ENCODE measurements around the gene PPT2. TPM values are rescaled to one million over a fixed set of nuclear protein-coding genes. Genes with fewer than 3 reads are reported as not detected.
A peak's percentile ranks its signal among the peaks of the same experiment; 100 is the strongest.

PPT2 gene
- total RNA-seq, 2 experiments from 2014 or later: 15.4 to 17.1 TPM

GRCh38 chr6:32113386-32114352, 40.3 kb upstream of the PPT2 start:
- no peak overlapping the region for H3K4me3 Mint-ChIP-seq
- peaks cover 31% of the 10 kb centered on the region for H3K36me3 Mint-ChIP-seq (ENCODE audit: low read depth)
- ChIA-PET CTCF (interaction anchor here (0.7 kb wide), 1 partner anchor 14 kb away, joined by 3 read pairs; the partner anchor contains the start of gene ATF6B), POLR2A (interaction anchor here (1.1 kb wide), 1 partner anchor 15 kb away, joined by 3 read pairs; no protein-coding TSS in a partner anchor)
- no peak overlapping the region for H3K27ac Mint-ChIP-seq
- peaks cover 5% of the 10 kb centered on the region for H3K27me3 Mint-ChIP-seq (ENCODE audit: low read depth)
- ATAC-seq: no peak
- no peak for DNase-seq
- H3K4me1 Mint-ChIP-seq (ENCODE audit: low read depth): peaks cover 2% of the 10 kb centered on the region
- no peaks in the 10 kb centered on the region for H3K9me3 Mint-ChIP-seq (ENCODE audit: insufficient read depth)

DNA sequence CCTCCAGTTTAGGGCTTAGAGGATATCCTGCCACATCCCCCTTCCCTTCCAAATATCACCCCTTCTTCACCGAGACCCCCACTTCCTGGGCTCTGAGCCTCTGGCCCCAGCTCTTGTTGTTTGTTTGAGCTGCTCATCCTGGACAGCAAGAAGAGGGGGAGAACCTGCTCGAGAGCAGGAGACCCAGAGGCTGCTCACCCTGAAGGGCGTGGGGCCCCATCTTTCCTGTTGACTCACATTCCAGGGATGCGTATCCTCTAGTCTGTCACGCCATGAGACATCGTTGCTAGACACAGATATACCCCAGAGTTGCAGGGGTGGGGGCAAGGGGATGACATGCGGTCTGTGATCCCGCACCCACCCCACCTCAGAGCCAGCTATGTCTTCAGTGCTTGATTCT, 39.1 kb upstream of the PPT2 start:
- ChIA-PET POLR2A (no interaction called here), CTCF (interaction anchor here (0.6 to 0.7 kb wide), 2 partner anchors 13 to 827 kb away, joined by 3 read pairs; partner anchors contain the start of gene ATF6B)
- Mint-ChIP-seq H3K4me3 (no peak overlapping the region), H3K36me3 (ENCODE audit: low read depth) (peaks cover 40% of the 10 kb centered on the region), H3K9me3 (ENCODE audit: insufficient read depth) (no peaks in the 10 kb centered on the region), H3K27ac (no peak overlapping the region), H3K27me3 (ENCODE audit: low read depth) (no peaks in the 10 kb centered on the region), H3K4me1 (ENCODE audit: low read depth) (peaks cover 10% of the 10 kb centered on the region)
- ATAC-seq: no peak
- DNase-seq: no peak

DNA sequence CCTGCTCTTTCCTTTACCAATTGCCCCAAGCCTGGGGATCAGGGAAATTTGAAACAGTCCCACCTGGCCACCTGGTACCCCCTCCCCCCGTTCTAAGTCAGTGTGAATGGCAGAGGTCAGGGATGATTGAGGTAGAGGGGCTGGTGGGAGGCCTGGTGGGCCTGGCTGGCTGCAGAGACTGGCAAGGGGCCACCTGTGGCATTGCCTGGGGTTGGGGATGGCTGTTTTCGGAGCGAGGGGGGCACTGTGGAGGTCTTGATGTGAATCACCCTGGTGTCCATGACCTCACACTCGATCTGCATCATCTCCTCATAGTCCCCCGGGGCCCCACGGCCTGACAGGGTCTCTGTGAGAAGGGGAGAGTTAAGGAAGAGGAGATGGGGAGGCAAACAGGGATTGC, 38.3 kb upstream of the PPT2 start:
- CTCF ChIA-PET: no interaction called here
- Mint-ChIP-seq H3K27ac (no peak overlapping the region), H3K4me1 (ENCODE audit: low read depth) (peaks cover 10% of the 10 kb centered on the region), H3K36me3 (ENCODE audit: low read depth) (peaks cover 42% of the 10 kb centered on the region), H3K27me3 (ENCODE audit: low read depth) (no peaks in the 10 kb centered on the region), H3K4me3 (no peak overlapping the region), H3K9me3 (ENCODE audit: insufficient read depth) (no peaks in the 10 kb centered on the region)
- ATAC-seq (no peak), DNase-seq (no peak)
- POLR2A ChIA-PET: no interaction called here

- Mint-ChIP-seq H3K36me3 (ENCODE audit: low read depth) (peaks cover 50% of the 10 kb centered on the region), H3K27me3 (ENCODE audit: low read depth) (no peaks in the 10 kb centered on the region), H3K27ac (peak overlapping the region; percentile 42), H3K4me1 (ENCODE audit: low read depth) (peaks cover 10% of the 10 kb centered on the region), H3K9me3 (ENCODE audit: insufficient read depth) (no peaks in the 10 kb centered on the region), H3K4me3 (no peak overlapping the region)
- DNase-seq (peak; percentile 35), ATAC-seq (no peak)
- ChIA-PET POLR2A (interaction anchor here (2.1 kb wide), 1 partner anchor 12 kb away, joined by 5 read pairs; no protein-coding TSS in a partner anchor), CTCF (interaction anchor here (1.2 to 3.6 kb wide), 5 partner anchors 12 to 62 kb away, joined by 3 to 67 read pairs (median 3); partner anchors contain the start of genes ATF6B and FKBPL)
Measured at GRCh38 chr6:32116674-32117073, 37.3 kb upstream of the PPT2 start.

- ChIA-PET POLR2A (interaction anchor here (2.1 kb wide), 1 partner anchor 11 kb away, joined by 5 read pairs; no protein-coding TSS in a partner anchor), CTCF (interaction anchor here (1.2 to 3.6 kb wide), 8 partner anchors 11 to 136 kb away, joined by 3 to 67 read pairs (median 4); partner anchors contain the start of genes ATF6B, FKBPL and PRRT1)
- DNase-seq (no peak), ATAC-seq (no peak)
- Mint-ChIP-seq H3K4me3 (no peak overlapping the region), H3K27ac (no peak overlapping the region), H3K4me1 (ENCODE audit: low read depth) (peaks cover 10% of the 10 kb centered on the region), H3K27me3 (ENCODE audit: low read depth) (no peaks in the 10 kb centered on the region), H3K9me3 (ENCODE audit: insufficient read depth) (no peaks in the 10 kb centered on the region), H3K36me3 (ENCODE audit: low read depth) (peaks cover 56% of the 10 kb centered on the region)
Measured at GRCh38 chr6:32117461-32117860, 36.5 kb upstream of the PPT2 start.

DNA sequence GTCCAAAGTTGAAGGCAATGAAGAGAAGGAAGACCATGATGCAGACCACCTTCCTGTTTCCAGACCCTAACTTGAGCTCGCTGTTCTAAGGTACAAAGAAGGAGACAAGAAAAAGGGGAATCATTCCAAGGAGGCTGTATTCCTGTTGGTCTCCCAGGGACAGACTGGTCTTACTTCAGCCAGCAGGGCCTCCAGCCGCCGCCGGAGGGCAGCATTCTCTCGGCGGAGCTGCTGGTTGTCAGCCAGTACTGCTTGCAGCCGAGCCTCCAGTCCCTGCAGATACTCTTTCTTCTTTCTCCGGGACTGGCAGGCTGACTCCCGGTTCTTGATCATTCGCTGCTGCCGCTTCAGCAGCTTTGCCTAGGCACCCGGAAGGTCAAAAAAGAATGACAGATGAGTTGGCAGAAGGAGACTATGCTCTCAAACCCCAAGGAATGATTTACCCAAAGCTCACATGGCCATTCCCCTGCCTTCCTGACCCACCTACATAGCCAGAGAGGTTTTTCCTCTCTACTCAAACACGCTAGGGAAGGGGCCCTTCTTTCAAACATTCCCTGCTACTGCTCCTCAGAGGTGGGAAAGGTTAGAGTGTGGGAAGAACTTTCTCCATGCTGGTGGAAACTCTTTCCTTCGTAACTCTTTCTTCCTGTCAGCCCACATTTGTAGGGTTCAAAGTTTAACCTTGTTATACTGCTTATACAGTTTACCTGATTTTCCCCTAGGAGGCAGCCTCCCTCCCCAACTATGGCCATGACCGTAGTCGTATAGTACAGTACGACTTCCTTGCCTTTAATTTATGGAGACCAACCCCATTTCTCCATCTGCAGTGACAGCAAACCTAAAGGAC, 34.9 kb upstream of the PPT2 start:
- peaks cover 10% of the 10 kb centered on the region for H3K4me1 Mint-ChIP-seq (ENCODE audit: low read depth)
- H3K9me3 Mint-ChIP-seq (ENCODE audit: insufficient read depth): no peaks in the 10 kb centered on the region
- peak overlapping the region; percentile 67 for H3K27ac Mint-ChIP-seq
- POLR2A ChIA-PET: no interaction called here
- no peak overlapping the region for H3K4me3 Mint-ChIP-seq
- H3K36me3 Mint-ChIP-seq (ENCODE audit: low read depth): peaks cover 62% of the 10 kb centered on the region
- peak; percentile 86 for ATAC-seq
- CTCF ChIA-PET: interaction anchor here (0.8 to 3.6 kb wide), 19 partner anchors 10 to 135 kb away, joined by 3 to 67 read pairs (median 5); partner anchors contain the start of genes AGPAT1, ATF6B, EGFL8 and FKBPL
- H3K27me3 Mint-ChIP-seq (ENCODE audit: low read depth): no peaks in the 10 kb centered on the region
- peak; percentile 80 for DNase-seq

DNA sequence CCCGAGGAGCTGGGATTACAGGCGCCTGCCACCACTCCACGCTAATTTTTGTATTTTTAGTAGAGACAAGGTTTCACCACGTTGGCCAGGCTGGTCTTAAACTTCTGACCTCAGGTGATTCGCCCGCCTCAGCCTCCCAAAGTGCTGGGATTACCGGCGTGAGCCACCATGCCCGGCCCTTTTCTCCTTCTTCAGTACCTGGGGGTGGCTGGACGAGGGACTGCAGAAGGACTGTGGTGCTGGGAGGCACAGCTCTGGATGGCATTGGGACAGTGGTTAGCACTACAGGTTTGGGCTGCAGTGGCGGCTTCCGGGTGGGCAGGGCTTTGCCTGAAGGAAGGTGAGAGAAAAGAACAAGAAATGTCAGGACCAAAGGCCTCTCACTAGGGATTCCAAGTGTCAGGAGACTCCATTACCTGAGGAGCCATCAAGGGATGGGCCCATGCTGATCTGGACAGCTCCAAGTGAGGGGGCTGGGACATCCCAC, 33.3 kb upstream of the PPT2 start:
- no peak overlapping the region for H3K4me3 Mint-ChIP-seq
- peaks cover 61% of the 10 kb centered on the region for H3K36me3 Mint-ChIP-seq (ENCODE audit: low read depth)
- no peaks in the 10 kb centered on the region for H3K27me3 Mint-ChIP-seq (ENCODE audit: low read depth)
- H3K9me3 Mint-ChIP-seq (ENCODE audit: insufficient read depth): no peaks in the 10 kb centered on the region
- peaks cover 15% of the 10 kb centered on the region for H3K4me1 Mint-ChIP-seq (ENCODE audit: low read depth)
- ATAC-seq (no peak), DNase-seq (no peak)
- ChIA-PET POLR2A (interaction anchor here (0.6 kb wide), 1 partner anchor 372 kb away, joined by 3 read pairs; no protein-coding TSS in a partner anchor), CTCF (no interaction called here)
- no peak overlapping the region for H3K27ac Mint-ChIP-seq

DNA sequence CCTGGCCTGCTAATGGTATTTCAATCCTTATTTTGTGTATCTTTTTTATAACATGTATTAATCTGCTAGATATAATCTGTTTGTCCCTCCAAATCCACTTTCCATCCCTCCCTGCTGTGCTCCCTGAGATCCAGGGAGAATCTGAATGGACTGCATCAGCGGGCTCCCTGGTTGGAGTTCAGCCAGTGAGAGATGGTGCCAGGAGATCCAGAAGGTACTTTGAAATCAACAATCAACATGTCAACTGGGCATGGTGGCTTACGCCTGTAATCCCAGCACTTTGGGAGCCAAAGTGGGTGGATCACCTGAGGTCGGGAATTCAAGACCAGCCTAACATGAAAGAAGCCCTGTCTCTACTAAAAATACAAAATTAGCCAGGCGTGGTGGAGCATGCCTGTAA, 30.3 kb upstream of the PPT2 start:
- peaks cover 60% of the 10 kb centered on the region for H3K36me3 Mint-ChIP-seq (ENCODE audit: low read depth)
- H3K27me3 Mint-ChIP-seq (ENCODE audit: low read depth): no peaks in the 10 kb centered on the region
- CTCF ChIA-PET: interaction anchor here (2.0 kb wide), 1 partner anchor 72 kb away, joined by 4 read pairs; no protein-coding TSS in a partner anchor
- H3K4me1 Mint-ChIP-seq (ENCODE audit: low read depth): peaks cover 40% of the 10 kb centered on the region
- no peak for DNase-seq
- H3K9me3 Mint-ChIP-seq (ENCODE audit: insufficient read depth): no peaks in the 10 kb centered on the region
- POLR2A ChIA-PET: no interaction called here
- H3K4me3 Mint-ChIP-seq: no peak overlapping the region
- no peak for ATAC-seq
- no peak overlapping the region for H3K27ac Mint-ChIP-seq

- no peaks in the 10 kb centered on the region for H3K9me3 Mint-ChIP-seq (ENCODE audit: insufficient read depth)
- DNase-seq: no peak
- H3K27ac Mint-ChIP-seq: peak overlapping the region; percentile 98
- ChIA-PET POLR2A (interaction anchor here (0.7 to 3.8 kb wide), 2 partner anchors 49 to 65 kb away, joined by 3 to 35 read pairs; partner anchors contain the start of genes GPSM3 and PBX2), CTCF (interaction anchor here (1.0 to 5.4 kb wide), 3 partner anchors 9 to 69 kb away, joined by 3 to 67 read pairs (median 28); no protein-coding TSS in a partner anchor)
- peaks cover 46% of the 10 kb centered on the region for H3K4me1 Mint-ChIP-seq (ENCODE audit: low read depth)
- H3K36me3 Mint-ChIP-seq (ENCODE audit: low read depth): peaks cover 41% of the 10 kb centered on the region
- no peaks in the 10 kb centered on the region for H3K27me3 Mint-ChIP-seq (ENCODE audit: low read depth)
- ATAC-seq: no peak
- H3K4me3 Mint-ChIP-seq: peak overlapping the region; percentile 99
Measured at GRCh38 chr6:32126880-32127279, 27.1 kb upstream of the PPT2 start.

GRCh38 chr6:32127409-32127716, 26.6 kb upstream of the PPT2 start:
- Mint-ChIP-seq H3K36me3 (ENCODE audit: low read depth) (peaks cover 38% of the 10 kb centered on the region), H3K4me3 (peak overlapping the region; percentile 99), H3K9me3 (ENCODE audit: insufficient read depth) (no peaks in the 10 kb centered on the region), H3K4me1 (ENCODE audit: low read depth) (peaks cover 46% of the 10 kb centered on the region), H3K27me3 (ENCODE audit: low read depth) (no peaks in the 10 kb centered on the region), H3K27ac (peak overlapping the region; percentile 98)
- ChIA-PET POLR2A (interaction anchor here (0.6 to 3.8 kb wide), 4 partner anchors 49 to 1494 kb away, joined by 3 to 35 read pairs (median 3); partner anchors contain the start of genes GPSM3, ITPR3 and PBX2), CTCF (interaction anchor here (1.0 to 5.4 kb wide), 5 partner anchors 10 to 68 kb away, joined by 3 to 67 read pairs (median 5); partner anchors contain the start of gene AGPAT1)
- ATAC-seq (no peak), DNase-seq (no peak)
